HCT116 (cell line): ENCODE results near the gene CREG2. TPM values are rescaled to one million over a fixed set of nuclear protein-coding genes. Genes with fewer than 3 reads are reported as not detected.

Experiments
- ATAC-seq: fragments of 200-7000 bp; cut with Tn5 transposase; 2 replicates; pipeline ENCODE4 v1.9.1; 2020; ENCODE audit warnings: mild to moderate bottlenecking, moderate library complexity
- BruUV-seq: library from RNA; stranded (reverse); fragments of 400-500 nt; replicated peaks from 2 replicates; lab custom pipeline; 2021; lab: Mats Ljungman, UMichigan
- CTCF ChIA-PET: fragments of 300-600 bp; sonication (Branson Sonifier 250); formaldehyde crosslinking; loops from one replicate; lab custom pipeline; 2021; ENCODE audit warnings: antibody characterized with exemption; lab: Charles Lee
- POLR2A ChIA-PET: fragments of 300-600, 350-600 bp; sonication (Branson Sonifier 250); formaldehyde crosslinking; loops from one replicate; lab custom pipeline; 2021; ENCODE audit warnings: antibody characterized with exemption; lab: Charles Lee
- RAD21 ChIA-PET, 2 experiments: fragments of 300-600 bp; sonication (Branson Sonifier 250); formaldehyde crosslinking; loops; one replicate each; lab custom pipeline; 2023; ENCODE audit warnings: low total read pairs in 2 of 2; ENCODE audit not compliant: uncharacterized antibody in 2 of 2, unreplicated experiment in 2 of 2, low non-redundant PET in 1 of 2; lab: Charles Lee
- DNase-seq: peaks from one replicate; pipeline ENCODE4 v3.0.0-alpha.2; 2010; ENCODE audit warnings: low read depth, low spot score
- H2AFZ ChIP-seq: fragments of 200-600 bp; shearing (Covaris generic), sonication (generic); 2 replicates; pipeline ENCODE4 v1.6.1; 2017; ENCODE audit warnings: low read depth, mixed run types, mixed read lengths, antibody characterized with exemption, low read length; ENCODE audit not compliant: poor library complexity, severe bottlenecking
- H3K27ac ChIP-seq: 2 replicates; pipeline ENCODE4 v1.5.1; 2012; ENCODE audit warnings: low read depth, low read length
- H3K27me3 ChIP-seq: fragments of 200-600 bp; sonication (generic); 2 replicates; pipeline ENCODE4 v1.6.1; 2016; ENCODE audit warnings: mixed run types, low read length, mixed read lengths; ENCODE audit not compliant: insufficient read depth
- H3K36me3 ChIP-seq, 2 experiments: fragments of 200-500 bp in 1 of 2; fragments of 200-600 bp in 1 of 2; sonication (Bioruptor generic) in 1 of 2; sonication (generic) in 1 of 2; 2 replicates each; pipeline versions ENCODE4 v1.5.1 to v1.6.1; 2014 to 2016; ENCODE audit warnings: low read length in 2 of 2, inconsistent platforms in 1 of 2, mixed read lengths in 1 of 2, mixed run types in 1 of 2; ENCODE audit not compliant: insufficient read depth in 2 of 2, control insufficient read depth in 1 of 2
- H3K4me1 ChIP-seq, 2 experiments: fragments of 200-600 bp in 1 of 2; sonication (generic) in 1 of 2; 2 replicates each; pipeline versions ENCODE4 v1.5.1 to v1.6.1; 2012 to 2017; ENCODE audit warnings: low read length in 2 of 2, inconsistent platforms in 1 of 2, mild to moderate bottlenecking in 1 of 2, mixed read lengths in 1 of 2, mixed run types in 1 of 2, moderate library complexity in 1 of 2; ENCODE audit not compliant: insufficient read depth in 2 of 2, control insufficient read depth in 1 of 2
- H3K4me2 ChIP-seq: fragments of 200-600 bp; sonication (generic); 2 replicates; pipeline ENCODE4 v1.6.1; 2017; ENCODE audit warnings: mixed run types, low read length, mixed read lengths
- H3K4me3 ChIP-seq, 2 experiments: fragments of 200-600 bp in 1 of 2; sonication (generic) in 1 of 2; replicated peaks in 1 of 2; 2 replicates each; pipeline ENCODE4 v1.5.1; 2011 to 2016; ENCODE audit warnings: low read length in 2 of 2, control low read depth in 1 of 2, low read depth in 1 of 2, mild to moderate bottlenecking in 1 of 2, mixed read lengths in 1 of 2, mixed run types in 1 of 2
- H3K79me2 ChIP-seq: fragments of 200-600 bp; sonication (generic); 2 replicates; pipeline ENCODE4 v1.6.1; 2017; ENCODE audit warnings: mild to moderate bottlenecking, mixed run types, low read length, moderate library complexity, mixed read lengths; ENCODE audit not compliant: insufficient read depth
- H3K9ac ChIP-seq: fragments of 200-600 bp; sonication (generic); 2 replicates; pipeline ENCODE4 v1.6.1; 2016; ENCODE audit warnings: low read length, mixed read lengths
- H3K9me2 ChIP-seq: fragments of 200-600 bp; sonication (generic), shearing (Covaris generic); 2 replicates; pipeline ENCODE4 v1.6.1; 2017; ENCODE audit warnings: mixed run types, mild to moderate bottlenecking, moderate library complexity; ENCODE audit not compliant: insufficient read depth
- H3K9me3 ChIP-seq, 2 experiments: fragments of 200-500 bp in 1 of 2; fragments of 200-600 bp in 1 of 2; sonication (Bioruptor generic) in 1 of 2; sonication (generic) in 1 of 2; 2 replicates each; pipeline ENCODE4 v1.6.1; 2014 to 2017; ENCODE audit warnings: low read length in 2 of 2, mixed read lengths in 2 of 2, inconsistent platforms in 1 of 2, low read depth in 1 of 2, mild to moderate bottlenecking in 1 of 2, mixed run types in 1 of 2, moderate library complexity in 1 of 2; ENCODE audit not compliant: control insufficient read depth in 1 of 2, insufficient read depth in 1 of 2
- H4K20me1 ChIP-seq: fragments of 200-600 bp; sonication (generic), shearing (Covaris generic); 2 replicates; pipeline ENCODE4 v1.6.1; 2017; ENCODE audit warnings: mixed run types, mild to moderate bottlenecking, moderate library complexity; ENCODE audit not compliant: insufficient read depth
- ATF3 ChIP-seq: IDR thresholded peaks from 2 replicates; pipeline ENCODE4 v1.6.1; 2012
- CTCF ChIP-seq, 3 experiments: fragments of 200-600 bp in 1 of 3; sonication (generic) in 1 of 3; IDR thresholded peaks in 2 of 3; conservative IDR thresholded peaks in 1 of 3; 2 replicates each; pipeline ENCODE4 v1.5.1; 2012 to 2017; ENCODE audit warnings: low read depth in 2 of 3, low read length in 2 of 3, antibody characterized with exemption in 1 of 3, borderline replicate concordance in 1 of 3, control low read depth in 1 of 3, mild to moderate bottlenecking in 1 of 3, mixed read lengths in 1 of 3, mixed run types in 1 of 3, moderate library complexity in 1 of 3; ENCODE audit not compliant: insufficient read depth in 1 of 3
- EGR1 ChIP-seq: IDR thresholded peaks from 2 replicates; pipeline ENCODE4 v1.6.1; 2012; ENCODE audit warnings: low read depth
- EZH2 ChIP-seq: fragments of 200-600 bp; sonication (generic); IDR thresholded peaks from 2 replicates; pipeline ENCODE4 v1.6.1; 2017; ENCODE audit warnings: antibody characterized with exemption, mixed run types
- EZH2phosphoT487 ChIP-seq: fragments of 200-600 bp; IDR thresholded peaks from 2 replicates; pipeline ENCODE4 v1.6.1; 2018; ENCODE audit warnings: antibody characterized with exemption, borderline replicate concordance
- FOSL1 ChIP-seq: IDR thresholded peaks from 2 replicates; pipeline ENCODE4 v1.6.1; 2012; ENCODE audit warnings: low read depth
- JUND ChIP-seq: IDR thresholded peaks from 2 replicates; pipeline ENCODE4 v1.6.1; 2012
- MAX ChIP-seq: IDR thresholded peaks from 2 replicates; pipeline ENCODE4 v1.6.1; 2012
- POLR2AphosphoS5 ChIP-seq: IDR thresholded peaks from 2 replicates; pipeline ENCODE4 v1.6.1; 2011; ENCODE audit warnings: mild to moderate bottlenecking, low read depth, low read length, moderate library complexity
- RAD21 ChIP-seq: IDR thresholded peaks from 2 replicates; pipeline ENCODE4 v1.6.1; 2012; ENCODE audit warnings: low read depth, mild to moderate bottlenecking
- REST ChIP-seq: IDR thresholded peaks from 2 replicates; pipeline ENCODE4 v1.6.1; 2012; ENCODE audit warnings: low read depth
- SIN3A ChIP-seq: IDR thresholded peaks from 2 replicates; pipeline ENCODE4 v1.6.1; 2012; ENCODE audit warnings: low read depth
- SRF ChIP-seq: IDR thresholded peaks from 2 replicates; pipeline ENCODE4 v1.6.1; 2012; ENCODE audit warnings: low read depth
- ZFX ChIP-seq: fragments of 450-650 bp; IDR thresholded peaks from 2 replicates; pipeline ENCODE4 v1.6.1; 2017
- ZNF274 ChIP-seq: fragments of 200-500 bp; sonication (Bioruptor generic); IDR thresholded peaks from 2 replicates; pipeline ENCODE4 v1.6.1; 2014; ENCODE audit warnings: mild to moderate bottlenecking, low read depth, low read length, inconsistent platforms
- intact Hi-C: fragments of 100-400 bp; cut with micrococcal nuclease; formaldehyde crosslinking; loops from 2 replicates; pipeline ENCODE4 v1.10.0; 2022
- total RNA-seq: library from RNA; stranded (reverse); gene quantifications from one replicate; pipeline ENCODE4 v1.2.1, GENCODE V29; 2021; ENCODE audit not compliant: unreplicated experiment

Gene CREG2
- total RNA-seq, 1 experiment from 2014 or later, result 0.12 TPM

- TF ChIP-seq FOSL1, result no peak
- no peak for TF ChIP-seq POLR2AphosphoS5
- TF ChIP-seq ZFX, result no peak
- no peak for TF ChIP-seq MAX
- TF ChIP-seq EZH2phosphoT487, result no peak
- TF ChIP-seq RAD21, result no peak
- TF ChIP-seq, all 23 proteins: peak for 0
Measured at GRCh38 chr2:101297383-101297782, 89.9 kb downstream of the CREG2 start (continued).

GRCh38 chr2:101296371-101296770 lies 90.9 kb downstream of the CREG2 start:
- no peak overlapping the region for H3K4me2 ChIP-seq
- no peak for DNase-seq
- H3K36me3 ChIP-seq, result peaks cover 12 to 18% of the 10 kb centered on the region in 2 experiments; a peak in 3 of 4 replicates

More at GRCh38 chr2:101296371-101296770, 90.9 kb downstream of the CREG2 start:
- H3K27ac ChIP-seq, result no peak overlapping the region
- no peaks in the 10 kb centered on the region for H3K9me3 ChIP-seq
- intact Hi-C loops, result no loop called here
- POLR2A ChIA-PET, result no interaction called here
- H3K9ac ChIP-seq, result no peak overlapping the region
- BruUV-seq, result no TSS peak
- H3K27me3 ChIP-seq, result no peaks in the 10 kb centered on the region
- no peaks in the 10 kb centered on the region for H3K9me2 ChIP-seq
- RAD21 ChIA-PET, result no interaction called here
- no peak for ATAC-seq
- no peaks in the 10 kb centered on the region for H3K4me1 ChIP-seq
- no peak overlapping the region for H3K4me3 ChIP-seq
- peaks cover 88% of the 10 kb centered on the region for H3K79me2 ChIP-seq
- no peak overlapping the region for H2AFZ ChIP-seq
- TF ChIP-seq REST (no peak), RAD21 (no peak), JUND (no peak), SRF (no peak), ZNF274 (no peak), ATF3 (no peak), POLR2AphosphoS5 (no peak), EGR1 (no peak), CTCF (IDR thresholded peaks at IDR 0.05 in 2 of 3, conservative IDR thresholded peaks at IDR 0.05 in 1 of 3; ENCODE audit: borderline replicate concordance in 1 of 3, insufficient read depth in 1 of 3, low read depth in 2 of 3, low read length in 2 of 3) (no peak), MAX (no peak), SIN3A (no peak), EZH2 (no peak)
- no peaks in the 10 kb centered on the region for H4K20me1 ChIP-seq
- CTCF ChIA-PET, result no interaction called here
